GM20431 (cell line): Measurements from ENCODE around the gene NAGPA.
"Not testable (repeated sequence)": the region's sequence is repeated elsewhere in the genome, so short reads cannot be mapped to it uniquely, and the experiment has no call there.

ENCODE experiments used
- in situ Hi-C: fragments of 300-500 bp; cut with MseI, MboI; formaldehyde crosslinking; loops from one replicate; pipeline ENCODE4 v1.15.0; 2020; ENCODE audit warnings: low sequenced_read_pairs; ENCODE audit not compliant: unreplicated experiment

Gene NAGPA

GRCh38 chr16:5033256-5034166 is at the start of gene NAGPA:
NAGPA (minus strand) TSS chr16:5033935; CDS start chr16:5033914, 21 bp downstream.
- in situ Hi-C loops: no loop called here

- in situ Hi-C loops: not testable (repeated sequence)
These were observed 47.3 kb upstream of the NAGPA start for GRCh38 chr16:5080996-5081395.

- in situ Hi-C loops: not testable (repeated sequence)
These were observed 46.7 kb upstream of the NAGPA start for GRCh38 chr16:5080461-5080860.

GRCh38 chr16:5078626-5079025 is 44.9 kb upstream of the NAGPA start:
- in situ Hi-C loops: no loop called here

GRCh38 chr16:5077304-5077703 is 43.6 kb upstream of the NAGPA start:
- in situ Hi-C loops: no loop called here

- in situ Hi-C loops: no loop called here
These were observed 41.9 kb upstream of the NAGPA start for GRCh38 chr16:5075637-5076036.

- in situ Hi-C loops: loop anchor here (25.0 kb wide), 1 partner anchor 539 kb away; no protein-coding TSS in a partner anchor
These were observed 40.0 kb upstream of the NAGPA start for GRCh38 chr16:5073771-5074170.

- in situ Hi-C loops: loop anchor here (25.0 kb wide), 1 partner anchor 539 kb away; no protein-coding TSS in a partner anchor
These were observed 39.5 kb upstream of the NAGPA start for GRCh38 chr16:5073279-5073629.

- in situ Hi-C loops: loop anchor here (25.0 kb wide), 1 partner anchor 540 kb away; no protein-coding TSS in a partner anchor
These were observed 38.9 kb upstream of the NAGPA start for GRCh38 chr16:5072334-5073278.

GRCh38 chr16:5071681-5072333 is 38.1 kb upstream of the NAGPA start, which contains the start of gene ALG1:
ALG1 (plus strand) TSS chr16:5071843; CDS start chr16:5071850, 7 bp downstream.
- in situ Hi-C loops: loop anchor here (25.0 kb wide), 1 partner anchor 540 kb away; no protein-coding TSS in a partner anchor

GRCh38 chr16:5071341-5071680 is 37.6 kb upstream of the NAGPA start:
- in situ Hi-C loops: loop anchor here (25.0 kb wide), 1 partner anchor 541 kb away; no protein-coding TSS in a partner anchor

- in situ Hi-C loops: loop anchor here (25.0 kb wide), 1 partner anchor 542 kb away; no protein-coding TSS in a partner anchor
These were observed 36.9 kb upstream of the NAGPA start for GRCh38 chr16:5070431-5071186.

GRCh38 chr16:5069854-5070253 is 36.1 kb upstream of the NAGPA start:
- in situ Hi-C loops: loop anchor here (25.0 kb wide), 1 partner anchor 542 kb away; no protein-coding TSS in a partner anchor

- in situ Hi-C loops: loop anchor here (25.0 kb wide), 1 partner anchor 543 kb away; no protein-coding TSS in a partner anchor
These were observed 35.3 kb upstream of the NAGPA start for GRCh38 chr16:5069048-5069447.

GRCh38 chr16:5066511-5066910 is 32.8 kb upstream of the NAGPA start:
- in situ Hi-C loops: loop anchor here (25.0 kb wide), 1 partner anchor 546 kb away; no protein-coding TSS in a partner anchor

GRCh38 chr16:5065813-5066212 is 32.1 kb upstream of the NAGPA start, which contains the start of gene C16orf89:
C16orf89 (minus strand) TSS chr16:5065956; CDS start chr16:5065908, 48 bp downstream.
- in situ Hi-C loops: loop anchor here (25.0 kb wide), 1 partner anchor 546 kb away; no protein-coding TSS in a partner anchor

- in situ Hi-C loops: loop anchor here (25.0 kb wide), 1 partner anchor 547 kb away; no protein-coding TSS in a partner anchor
These were observed 31.6 kb upstream of the NAGPA start for GRCh38 chr16:5065326-5065725.

- in situ Hi-C loops: loop anchor here (25.0 kb wide), 1 partner anchor 547 kb away; no protein-coding TSS in a partner anchor
These were observed 31.2 kb upstream of the NAGPA start for GRCh38 chr16:5064915-5065314.
